Mesenchymal stem cell (in vitro differentiated cells and primary cell): ENCODE results near the gene RNF31.
A peak's percentile ranks its signal among the peaks of the same experiment; 100 is the strongest.

Experiments used
- DNase-seq: peaks from one replicate; pipeline ENCODE4 v3.0.0-alpha.2; 2013
- H2AFZ ChIP-seq: one replicate; pipeline ENCODE4 v1.6.1; 2013; ENCODE audit warnings: low read depth, mild to moderate bottlenecking, control low read depth, inconsistent platforms, low read length, moderate library complexity
- H2AK5ac ChIP-seq: 2 replicates; pipeline ENCODE4 v1.6.1; 2013; ENCODE audit warnings: low read length, moderate library complexity, mild to moderate bottlenecking, inconsistent platforms; ENCODE audit not compliant: severe bottlenecking
- H2BK120ac ChIP-seq: one replicate; pipeline ENCODE4 v1.6.1; 2013; ENCODE audit warnings: low read depth, mild to moderate bottlenecking, inconsistent platforms, low read length, moderate library complexity
- H2BK12ac ChIP-seq, 2 experiments: one replicate each; pipeline ENCODE4 v1.6.1; 2013; ENCODE audit warnings: inconsistent platforms in 2 of 2, low read length in 2 of 2, mild to moderate bottlenecking in 2 of 2, moderate library complexity in 2 of 2, control low read depth in 1 of 2
- H2BK15ac ChIP-seq: one replicate; pipeline ENCODE4 v1.6.1; 2013; ENCODE audit warnings: mild to moderate bottlenecking, low read depth, inconsistent platforms; ENCODE audit not compliant: poor library complexity, severe bottlenecking
- H2BK5ac ChIP-seq: 2 replicates; pipeline ENCODE4 v1.6.1; 2013; ENCODE audit warnings: low read depth, mild to moderate bottlenecking, low read length, control low read depth, inconsistent platforms; ENCODE audit not compliant: poor library complexity, severe bottlenecking
- H3K14ac ChIP-seq, 2 experiments: one replicate each; pipeline ENCODE4 v1.6.1; 2013; ENCODE audit warnings: inconsistent platforms in 2 of 2, low read length in 2 of 2, control low read depth in 1 of 2, mild to moderate bottlenecking in 1 of 2, moderate library complexity in 1 of 2
- H3K18ac ChIP-seq, 2 experiments: one replicate each; pipeline ENCODE4 v1.6.1; 2013; ENCODE audit warnings: inconsistent platforms in 2 of 2, low read length in 2 of 2, control low read depth in 1 of 2, low read depth in 1 of 2, mild to moderate bottlenecking in 1 of 2
- H3K23ac ChIP-seq, 2 experiments: one replicate each; pipeline ENCODE4 v1.6.1; 2013; ENCODE audit warnings: inconsistent platforms in 2 of 2, low read length in 2 of 2, mild to moderate bottlenecking in 2 of 2, moderate library complexity in 2 of 2, control low read depth in 1 of 2
- H3K27ac ChIP-seq: 2 replicates; pipeline ENCODE4 v1.5.1; 2013; ENCODE audit warnings: mild to moderate bottlenecking, moderate library complexity, low read length, control low read depth, inconsistent platforms; ENCODE audit not compliant: poor library complexity, severe bottlenecking
- H3K27me3 ChIP-seq, 2 experiments: 2 replicates each; pipeline versions ENCODE4 v1.6.1 to v1.7.0; 2013; ENCODE audit warnings: low read length in 2 of 2, mild to moderate bottlenecking in 2 of 2, moderate library complexity in 2 of 2, control low read depth in 1 of 2, inconsistent platforms in 1 of 2; ENCODE audit not compliant: control insufficient read depth in 1 of 2, insufficient read depth in 1 of 2
- H3K36me3 ChIP-seq, 2 experiments: 2 replicates each; pipeline versions ENCODE4 v1.6.1 to v1.7.0; 2013; ENCODE audit warnings: low read length in 2 of 2, control low read depth in 1 of 2, inconsistent platforms in 1 of 2, low read depth in 1 of 2, mild to moderate bottlenecking in 1 of 2; ENCODE audit not compliant: insufficient read depth in 2 of 2, control insufficient read depth in 1 of 2
- H3K4ac ChIP-seq, 2 experiments: one replicate each; pipeline ENCODE4 v1.6.1; 2013; ENCODE audit warnings: inconsistent platforms in 2 of 2, low read length in 2 of 2, mild to moderate bottlenecking in 2 of 2, moderate library complexity in 2 of 2, control low read depth in 1 of 2, low read depth in 1 of 2
- H3K4me1 ChIP-seq: 2 replicates; pipeline ENCODE4 v1.6.1; 2013; ENCODE audit warnings: low read depth, low read length, control low read depth; ENCODE audit not compliant: control insufficient read depth, insufficient read depth
- H3K4me2 ChIP-seq: 2 replicates; pipeline ENCODE4 v1.6.1; 2013; ENCODE audit warnings: low read length, mild to moderate bottlenecking, inconsistent platforms; ENCODE audit not compliant: poor library complexity, severe bottlenecking
- H3K4me3 ChIP-seq, 2 experiments: 2 replicates each; pipeline versions ENCODE4 v1.5.1 to v1.7.0; 2013; ENCODE audit warnings: low read length in 2 of 2, mild to moderate bottlenecking in 2 of 2, control low read depth in 1 of 2, low read depth in 1 of 2; ENCODE audit not compliant: insufficient read depth in 1 of 2
- H3K79me1 ChIP-seq: replicated peaks from 2 replicates; pipeline ENCODE4 v1.6.1; 2013; ENCODE audit warnings: mild to moderate bottlenecking, control low read depth, low read length, inconsistent platforms; ENCODE audit not compliant: poor library complexity, severe bottlenecking
- H3K9ac ChIP-seq: 2 replicates; pipeline ENCODE4 v1.7.0; 2013; ENCODE audit warnings: mild to moderate bottlenecking, low read length, moderate library complexity
- H3K9me3 ChIP-seq: 2 replicates; pipeline ENCODE4 v1.7.0; 2013; ENCODE audit warnings: mild to moderate bottlenecking, low read length; ENCODE audit not compliant: control insufficient read depth
- H4K8ac ChIP-seq: one replicate; pipeline ENCODE4 v1.6.1; 2013; ENCODE audit warnings: inconsistent platforms, mild to moderate bottlenecking, low read length, moderate library complexity
- H4K91ac ChIP-seq: one replicate; pipeline ENCODE4 v1.6.1; 2013; ENCODE audit warnings: mild to moderate bottlenecking, low read length, inconsistent platforms
- WGBS: methylation state at CpG from one replicate; pipeline ENCODE4 v1.1.7; 2013; ENCODE audit warnings: mixed read lengths; 5-methylcytosine and 5-hydroxymethylcytosine counted together

The RNF31 gene

GRCh38 chr14:24143511-24143910, 3.8 kb upstream of the RNF31 start:
- Histone ChIP-seq H2BK120ac (no peak overlapping the region), H3K4me3 (peak overlapping the region in 1 of 2 experiments; percentile 6), H3K9me3 (no peaks in the 10 kb centered on the region), H3K18ac (no peak overlapping the region), H3K23ac (no peak overlapping the region), H3K27me3 (no peaks in the 10 kb centered on the region), H2BK15ac (no peak overlapping the region), H3K36me3 (peaks cover 21 to 38% of the 10 kb centered on the region in 2 experiments), H2BK5ac (no peak overlapping the region), H4K8ac (no peak overlapping the region), H3K9ac (peak overlapping the region; percentile 12), H3K14ac (no peak overlapping the region), H2AFZ (no peak overlapping the region), H2AK5ac (no peak overlapping the region), H2BK12ac (no peak overlapping the region), H4K91ac (no peak overlapping the region), H3K4me2 (no peak overlapping the region), H3K27ac (no peak overlapping the region), H3K79me1 (peaks cover 25% of the 10 kb centered on the region), H3K4ac (no peak overlapping the region), H3K4me1 (peaks cover 21% of the 10 kb centered on the region)
- peak; percentile 38 for DNase-seq
- 38% methylated on average over 2 of the region's 2 CpGs for WGBS

DNA sequence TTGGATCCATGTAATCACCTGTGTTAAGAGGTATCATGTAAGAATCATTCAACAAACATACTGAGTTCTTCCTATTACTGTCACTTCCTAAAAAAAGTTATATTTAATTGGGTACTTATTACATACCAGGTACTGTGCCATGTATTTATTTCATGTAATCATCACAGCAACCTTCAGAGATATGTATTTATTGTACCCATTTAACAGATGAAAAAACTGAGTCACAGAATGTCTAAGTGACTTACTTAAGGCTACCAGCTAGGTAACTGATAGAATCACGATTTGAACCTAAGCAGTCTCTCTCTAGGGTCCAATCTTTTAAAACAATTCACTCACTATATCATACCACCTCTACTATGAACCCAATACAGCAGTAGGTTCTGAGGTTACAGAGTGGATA, 2.8 kb upstream of the RNF31 start:
- no peak overlapping the region for H2AK5ac ChIP-seq
- H3K79me1 ChIP-seq: peaks cover 19% of the 10 kb centered on the region
- no peak overlapping the region for H2BK12ac ChIP-seq
- H2BK15ac ChIP-seq: no peak overlapping the region
- H2BK120ac ChIP-seq: no peak overlapping the region
- H3K36me3 ChIP-seq: peaks cover 15 to 34% of the 10 kb centered on the region in 2 experiments
- H3K14ac ChIP-seq: no peak overlapping the region
- H2BK5ac ChIP-seq: no peak overlapping the region
- peaks cover 20% of the 10 kb centered on the region for H3K4me1 ChIP-seq
- no peak overlapping the region for H3K18ac ChIP-seq
- WGBS: 100% methylated on average over 1 of the region's 1 CpG
- H3K9ac ChIP-seq: no peak overlapping the region
- H4K8ac ChIP-seq: no peak overlapping the region
- H4K91ac ChIP-seq: no peak overlapping the region
- no peak overlapping the region for H3K4me3 ChIP-seq
- no peak overlapping the region for H3K4me2 ChIP-seq
- H2AFZ ChIP-seq: no peak overlapping the region
- no peaks in the 10 kb centered on the region for H3K9me3 ChIP-seq
- H3K27me3 ChIP-seq: no peaks in the 10 kb centered on the region
- H3K4ac ChIP-seq: no peak overlapping the region
- no peak overlapping the region for H3K23ac ChIP-seq
- no peak for DNase-seq
- H3K27ac ChIP-seq: no peak overlapping the region

GRCh38 chr14:24145219-24145618, 2.1 kb upstream of the RNF31 start:
- H4K8ac ChIP-seq: no peak overlapping the region
- peak overlapping the region in 1 of 2 experiments; percentile 25 for H2BK12ac ChIP-seq
- H3K4ac ChIP-seq: no peak overlapping the region
- peak overlapping the region; percentile 76 for H3K4me2 ChIP-seq
- DNase-seq: no peak
- H2BK120ac ChIP-seq: no peak overlapping the region
- H2AK5ac ChIP-seq: peak overlapping the region; percentile 30
- peak overlapping the region; percentile 7 for H4K91ac ChIP-seq
- no peak overlapping the region for H3K23ac ChIP-seq
- H3K9ac ChIP-seq: peak overlapping the region; percentile 94
- no peak overlapping the region for H3K18ac ChIP-seq
- peaks cover 19 to 37% of the 10 kb centered on the region in 2 experiments for H3K36me3 ChIP-seq
- H3K14ac ChIP-seq: no peak overlapping the region
- H3K27me3 ChIP-seq: no peaks in the 10 kb centered on the region
- WGBS: 93% methylated on average over 1 of the region's 2 CpGs
- H3K27ac ChIP-seq: peak overlapping the region; percentile 81
- no peak overlapping the region for H2BK5ac ChIP-seq
- no peak overlapping the region for H2AFZ ChIP-seq
- H3K4me3 ChIP-seq: peak overlapping the region in 1 of 2 experiments; percentile 96
- no peaks in the 10 kb centered on the region for H3K9me3 ChIP-seq
- peaks cover 18% of the 10 kb centered on the region for H3K4me1 ChIP-seq
- no peak overlapping the region for H2BK15ac ChIP-seq
- peaks cover 23% of the 10 kb centered on the region for H3K79me1 ChIP-seq

- peaks cover 18% of the 10 kb centered on the region for H3K4me1 ChIP-seq
- peak overlapping the region; percentile 76 for H3K4me2 ChIP-seq
- H3K9ac ChIP-seq: peak overlapping the region; percentile 94
- H3K9me3 ChIP-seq: no peaks in the 10 kb centered on the region
- H3K14ac ChIP-seq: peak overlapping the region in 1 of 2 experiments; percentile 87
- peak overlapping the region; percentile 67 to 96 for H3K4me3 ChIP-seq
- peak overlapping the region; percentile 2 to 19 for H3K4ac ChIP-seq
- H3K18ac ChIP-seq: peak overlapping the region; percentile 41 to 87
- peak overlapping the region in 1 of 2 experiments; percentile 44 for H2BK12ac ChIP-seq
- no peaks in the 10 kb centered on the region for H3K27me3 ChIP-seq
- H3K23ac ChIP-seq: no peak overlapping the region
- peak overlapping the region; percentile 43 for H2AFZ ChIP-seq
- WGBS: 40% methylated on average over 8 of the region's 9 CpGs
- no peak overlapping the region for H2BK5ac ChIP-seq
- peaks cover 29% of the 10 kb centered on the region for H3K79me1 ChIP-seq
- peaks cover 26 to 44% of the 10 kb centered on the region in 2 experiments for H3K36me3 ChIP-seq
- no peak overlapping the region for H2BK120ac ChIP-seq
- peak overlapping the region; percentile 81 for H3K27ac ChIP-seq
- H4K91ac ChIP-seq: peak overlapping the region; percentile 66
- peak; percentile 92 for DNase-seq
- no peak overlapping the region for H2AK5ac ChIP-seq
- H4K8ac ChIP-seq: no peak overlapping the region
- H2BK15ac ChIP-seq: peak overlapping the region; percentile 55
Observed at GRCh38 chr14:24145690-24146452, 1.4 kb upstream of the RNF31 start.
